Measurements from ENCODE around the gene DOLPP1.
A peak's percentile ranks its signal among the peaks of the same experiment; 100 is the strongest.

GRCh38 chr9:129068990-129069861, 11.7 kb upstream of the DOLPP1 start:
- no peak for TF ChIP-seq POLR2A (IDR thresholded peaks at IDR 0.05)
- TF ChIP-seq CTCF (IDR thresholded peaks at IDR 0.05) = peak in 2 of 7 experiments; percentile 17 to 35
